Endodermal cell (in vitro differentiated cells): ENCODE results near the gene ARF3. TPM values are rescaled to one million over a fixed set of nuclear protein-coding genes. Genes with fewer than 3 reads are reported as not detected.

Experiments used
- DNase-seq: peaks from one replicate; pipeline ENCODE4 v3.0.0-alpha.2; 2017
- H3K27ac ChIP-seq: 2 replicates; pipeline ENCODE4 v1.5.1; 2013; ENCODE audit warnings: mild to moderate bottlenecking, low read depth, low read length, moderate library complexity
- H3K27me3 ChIP-seq: 2 replicates; pipeline ENCODE4 v1.6.1; 2013; ENCODE audit warnings: mild to moderate bottlenecking, low read length, moderate library complexity; ENCODE audit not compliant: insufficient read depth, control insufficient read depth, poor library complexity, severe bottlenecking
- H3K36me3 ChIP-seq: 2 replicates; pipeline ENCODE4 v1.7.0; 2013; ENCODE audit warnings: mild to moderate bottlenecking, low read length, moderate library complexity; ENCODE audit not compliant: control insufficient read depth, insufficient read depth
- H3K4me1 ChIP-seq: one replicate; pipeline ENCODE4 v1.7.0; 2013; ENCODE audit warnings: low read length; ENCODE audit not compliant: control insufficient read depth, insufficient read depth
- H3K4me3 ChIP-seq: 2 replicates; pipeline ENCODE4 v1.5.1; 2013; ENCODE audit warnings: mild to moderate bottlenecking, low read length, moderate library complexity
- H3K9ac ChIP-seq: 2 replicates; pipeline ENCODE4 v1.6.1; 2013; ENCODE audit warnings: mild to moderate bottlenecking, low read length, moderate library complexity; ENCODE audit not compliant: poor library complexity, severe bottlenecking; ENCODE audit errors: extremely low read depth
- H3K9me3 ChIP-seq: 2 replicates; pipeline ENCODE4 v1.6.1; 2013; ENCODE audit warnings: mild to moderate bottlenecking, low read length, moderate library complexity; ENCODE audit not compliant: control insufficient read depth
- H3K27ac Mint-ChIP-seq: 2 replicates; pipeline ENCODE4 v1.8.0; 2020; ENCODE audit warnings: mixed read lengths
- H3K27me3 Mint-ChIP-seq: 2 replicates; pipeline ENCODE4 v1.8.0; 2021; ENCODE audit warnings: mild to moderate bottlenecking, mixed read lengths; ENCODE audit not compliant: insufficient read depth
- H3K36me3 Mint-ChIP-seq: 2 replicates; pipeline ENCODE4 v1.8.0; 2020; ENCODE audit warnings: low read depth, mixed read lengths
- H3K4me1 Mint-ChIP-seq: 2 replicates; pipeline ENCODE4 v1.8.0; 2020; ENCODE audit warnings: mixed read lengths
- H3K4me3 Mint-ChIP-seq: 2 replicates; pipeline ENCODE4 v1.8.0; 2020; ENCODE audit warnings: mild to moderate bottlenecking, moderate library complexity, mixed read lengths
- H3K9me3 Mint-ChIP-seq: 2 replicates; pipeline ENCODE4 v1.8.0; 2020; ENCODE audit warnings: mild to moderate bottlenecking, mixed read lengths
- WGBS, 2 experiments: methylation state at CpG; one replicate each; pipeline versions ENCODE4 v1.1.5 to v1.1.7; 2013; ENCODE audit warnings: missing lambda C conversion rate in 2 of 2, mixed read lengths in 1 of 2; ENCODE audit not compliant: insufficient coverage in 1 of 2, insufficient read length in 1 of 2; 5-methylcytosine and 5-hydroxymethylcytosine counted together
- total RNA-seq, 2 donors: library from RNA; stranded (reverse); fragmentation: NEBNext Ultra II Directional in 1 of 2; extraction: Animal tissue kit (Norgen Biotek cat#: 25700) in 1 of 2; gene quantifications; 2 replicates in 1 of 2; 3 replicates in 1 of 2; pipeline ENCODE4 v1.2.1, GENCODE V29; 2021
- TF ChIP-seq, protein P1 (sequence below): fragments of 200-600 bp; sonication (generic); conservative IDR thresholded peaks from 2 replicates; pipeline ENCODE4 v1.5.0; 2021; ENCODE audit warnings: antibody characterized with exemption, mild to moderate bottlenecking

ARF3 gene
- total RNA-seq, 2 donors from 2014 or later = 237 to 288 TPM

DNA sequence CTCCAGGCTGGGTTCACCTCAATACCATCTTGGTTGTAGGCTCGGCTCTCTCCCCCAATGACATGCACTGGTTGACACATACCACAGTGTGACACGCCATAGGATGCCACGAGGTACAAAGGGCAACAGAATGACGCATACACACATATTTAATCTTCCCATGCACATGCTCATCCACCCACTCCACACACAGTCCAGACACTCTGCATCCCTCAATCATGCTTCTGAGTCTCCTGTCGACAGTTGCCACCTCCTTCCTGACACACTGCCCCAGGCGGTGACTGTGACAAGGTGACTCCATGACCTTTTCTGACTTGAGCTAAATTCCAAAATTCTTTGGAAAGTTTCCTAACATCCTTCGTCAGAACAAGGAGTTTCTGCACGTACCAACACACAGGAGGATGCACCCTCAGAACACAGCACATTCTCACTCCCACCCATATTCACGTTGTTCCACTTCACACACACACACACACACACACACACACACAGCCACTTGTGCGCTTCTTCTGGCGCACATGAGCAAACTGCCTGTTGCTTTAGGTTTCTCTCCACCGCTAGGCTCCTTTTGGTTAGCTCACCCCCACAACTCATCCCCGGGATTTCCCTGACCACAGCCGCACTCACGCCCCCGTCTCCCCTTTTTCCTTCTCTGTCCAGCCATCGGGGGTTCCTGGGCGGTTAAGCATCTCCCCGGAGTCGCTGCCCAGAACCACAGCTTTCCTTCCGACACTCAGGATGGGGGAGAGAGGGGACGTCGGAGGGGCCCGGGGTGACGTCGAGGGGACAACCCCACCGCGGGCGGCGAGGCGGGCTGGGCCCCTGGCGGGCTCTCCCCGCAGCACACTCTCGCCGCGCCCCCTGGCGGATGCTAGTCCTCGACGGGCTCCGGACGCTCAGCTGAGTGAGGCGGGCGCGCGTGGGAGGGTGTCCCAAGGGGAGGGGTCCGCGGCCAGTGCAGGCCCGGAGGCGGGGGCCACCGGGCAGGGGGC lies 20.3 kb upstream of the ARF3 start:
- H3K27ac ChIP-seq = no peak overlapping the region
- Mint-ChIP-seq H3K4me3 (no peak overlapping the region), H3K4me1 (peaks cover 12% of the 10 kb centered on the region), H3K36me3 (no peaks in the 10 kb centered on the region), H3K27me3 (peaks cover 100% of the 10 kb centered on the region), H3K9me3 (no peaks in the 10 kb centered on the region), H3K27ac (no peak overlapping the region)
- TF ChIP-seq, protein P1, sequence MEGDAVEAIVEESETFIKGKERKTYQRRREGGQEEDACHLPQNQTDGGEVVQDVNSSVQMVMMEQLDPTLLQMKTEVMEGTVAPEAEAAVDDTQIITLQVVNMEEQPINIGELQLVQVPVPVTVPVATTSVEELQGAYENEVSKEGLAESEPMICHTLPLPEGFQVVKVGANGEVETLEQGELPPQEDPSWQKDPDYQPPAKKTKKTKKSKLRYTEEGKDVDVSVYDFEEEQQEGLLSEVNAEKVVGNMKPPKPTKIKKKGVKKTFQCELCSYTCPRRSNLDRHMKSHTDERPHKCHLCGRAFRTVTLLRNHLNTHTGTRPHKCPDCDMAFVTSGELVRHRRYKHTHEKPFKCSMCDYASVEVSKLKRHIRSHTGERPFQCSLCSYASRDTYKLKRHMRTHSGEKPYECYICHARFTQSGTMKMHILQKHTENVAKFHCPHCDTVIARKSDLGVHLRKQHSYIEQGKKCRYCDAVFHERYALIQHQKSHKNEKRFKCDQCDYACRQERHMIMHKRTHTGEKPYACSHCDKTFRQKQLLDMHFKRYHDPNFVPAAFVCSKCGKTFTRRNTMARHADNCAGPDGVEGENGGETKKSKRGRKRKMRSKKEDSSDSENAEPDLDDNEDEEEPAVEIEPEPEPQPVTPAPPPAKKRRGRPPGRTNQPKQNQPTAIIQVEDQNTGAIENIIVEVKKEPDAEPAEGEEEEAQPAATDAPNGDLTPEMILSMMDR = peak; percentile 95
- DNase-seq = peak; percentile 93
- peaks cover 8% of the 10 kb centered on the region for H3K4me1 ChIP-seq
- no peaks in the 10 kb centered on the region for H3K36me3 ChIP-seq
- H3K27me3 ChIP-seq = peaks cover 100% of the 10 kb centered on the region
- no peak overlapping the region for H3K9ac ChIP-seq
- H3K4me3 ChIP-seq = no peak overlapping the region
- WGBS, 2 experiments = 24 to 60% methylated on average over 8 to 50 of the region's 50 CpGs
- no peaks in the 10 kb centered on the region for H3K9me3 ChIP-seq

DNA sequence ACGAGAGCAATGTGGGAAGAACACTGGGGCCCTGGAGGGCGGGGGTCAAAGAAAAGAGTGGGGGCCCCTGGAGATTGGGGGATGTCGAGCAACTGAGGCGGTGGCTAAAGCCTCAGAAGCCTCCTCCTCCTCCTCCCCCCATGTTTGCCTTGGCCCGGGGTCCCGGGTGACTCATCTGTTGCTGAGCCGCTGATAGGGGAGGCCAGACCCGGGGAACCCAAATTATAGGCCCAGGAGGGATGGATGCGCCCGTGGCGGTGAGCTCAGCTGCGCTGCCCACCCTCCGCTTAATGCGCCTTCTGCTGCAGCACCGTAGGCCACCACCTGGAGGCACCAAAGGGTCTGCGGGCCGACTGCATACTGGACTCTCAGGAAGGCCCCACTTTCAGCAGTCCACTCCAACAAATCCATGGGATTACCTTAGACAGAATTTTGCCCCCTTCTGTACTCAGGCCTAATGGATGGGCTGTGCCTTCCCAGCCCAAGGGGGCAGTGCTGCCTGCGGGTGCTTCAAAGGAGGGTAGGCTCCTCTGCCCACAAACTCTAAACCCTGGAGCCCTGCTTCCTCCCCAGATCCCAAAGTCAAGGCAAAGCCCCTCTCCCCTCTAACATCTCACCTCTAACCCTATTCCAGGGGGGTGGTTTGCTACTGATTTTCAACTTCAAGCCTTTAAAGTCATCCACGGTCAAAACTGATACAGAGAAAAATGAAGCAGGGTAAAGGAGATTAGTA lies 16.8 kb upstream of the ARF3 start:
- H3K27ac Mint-ChIP-seq = no peak overlapping the region
- TF ChIP-seq, protein P1 = peak; percentile 82
- Histone ChIP-seq H3K27ac (no peak overlapping the region), H3K36me3 (no peaks in the 10 kb centered on the region), H3K27me3 (peaks cover 100% of the 10 kb centered on the region), H3K9me3 (no peaks in the 10 kb centered on the region), H3K9ac (no peak overlapping the region), H3K4me1 (no peaks in the 10 kb centered on the region), H3K4me3 (no peak overlapping the region)
- H3K27me3 Mint-ChIP-seq = peaks cover 99% of the 10 kb centered on the region
- WGBS, 2 experiments = 19 to 25% methylated on average over 6 to 19 of the region's 19 CpGs
- peaks cover 19% of the 10 kb centered on the region for H3K4me1 Mint-ChIP-seq
- no peak overlapping the region for H3K4me3 Mint-ChIP-seq
- DNase-seq = peak; percentile 96
- H3K36me3 Mint-ChIP-seq = no peaks in the 10 kb centered on the region
- no peaks in the 10 kb centered on the region for H3K9me3 Mint-ChIP-seq

DNA sequence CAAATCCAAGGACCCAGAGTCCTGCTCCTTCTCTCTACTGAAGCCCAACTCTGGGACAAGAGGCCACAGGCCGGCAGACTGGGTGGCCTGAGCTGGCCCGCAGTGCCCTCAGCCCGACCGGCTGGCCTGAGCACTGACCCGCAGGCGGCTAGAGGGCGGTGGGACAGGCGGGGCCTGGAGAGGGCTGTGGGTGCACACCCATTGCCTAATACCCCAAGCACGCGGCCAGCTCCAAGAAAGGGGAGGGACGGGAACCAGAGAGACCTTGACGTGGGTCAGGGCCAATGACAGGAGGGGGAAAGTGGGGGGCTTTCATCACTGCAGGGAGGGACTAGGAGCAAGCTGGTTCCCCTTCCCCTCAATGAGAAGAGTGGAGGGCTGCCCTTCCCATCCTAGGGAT lies 16.2 kb upstream of the ARF3 start:
- H3K27ac Mint-ChIP-seq = no peak overlapping the region
- 56 to 60% methylated on average over 1 to 12 of the region's 12 CpGs for WGBS, 2 experiments

More for the DNA sequence above, 16.2 kb upstream of the ARF3 start:
- Histone ChIP-seq H3K27ac (no peak overlapping the region), H3K4me3 (no peak overlapping the region), H3K9ac (no peak overlapping the region), H3K36me3 (no peaks in the 10 kb centered on the region), H3K27me3 (peaks cover 100% of the 10 kb centered on the region), H3K4me1 (no peaks in the 10 kb centered on the region), H3K9me3 (no peaks in the 10 kb centered on the region)
- no peak overlapping the region for H3K4me3 Mint-ChIP-seq
- H3K4me1 Mint-ChIP-seq = peaks cover 15% of the 10 kb centered on the region
- no peaks in the 10 kb centered on the region for H3K9me3 Mint-ChIP-seq
- DNase-seq = peak; percentile 68
- peaks cover 99% of the 10 kb centered on the region for H3K27me3 Mint-ChIP-seq
- no peaks in the 10 kb centered on the region for H3K36me3 Mint-ChIP-seq
- TF ChIP-seq, protein P1 = no peak
